IMR-90 (cell line): Measurements from ENCODE around the gene DAB1.

ENCODE experiments used
- BHLHE40 ChIP-seq: fragments of 150-350 bp; IDR thresholded peaks from 2 replicates; pipeline ENCODE4 v1.6.1; 2016; ENCODE audit warnings: mild to moderate bottlenecking, low read depth, low read length
- CEBPB ChIP-seq: IDR thresholded peaks from 2 replicates; pipeline ENCODE4 v1.6.1; 2012; ENCODE audit warnings: low read depth, low read length, improper control_type of control experiment
- CTCF ChIP-seq: conservative IDR thresholded peaks from 2 replicates; pipeline ENCODE4 v1.5.1; 2012; ENCODE audit warnings: mild to moderate bottlenecking, low read depth, low read length, improper control_type of control experiment
- FOS ChIP-seq: fragments of 150-350 bp; IDR thresholded peaks from 2 replicates; pipeline ENCODE4 v1.6.1; 2016; ENCODE audit warnings: low read depth, low read length
- MAZ ChIP-seq: IDR thresholded peaks from 2 replicates; pipeline ENCODE4 v1.6.1; 2012; ENCODE audit warnings: low read depth, mild to moderate bottlenecking, low read length, improper control_type of control experiment, moderate library complexity, borderline replicate concordance
- MXI1 ChIP-seq: IDR thresholded peaks from 2 replicates; pipeline ENCODE4 v1.6.1; 2012; ENCODE audit warnings: low read depth, mild to moderate bottlenecking, low read length, moderate library complexity, borderline replicate concordance
- NFE2L2 ChIP-seq: fragments of 150-350 bp; IDR thresholded peaks from 2 replicates; pipeline ENCODE4 v1.6.1; 2016; ENCODE audit warnings: low read depth, mild to moderate bottlenecking, low read length
- POLR2A ChIP-seq: IDR thresholded peaks from 2 replicates; pipeline ENCODE4 v1.6.1; 2012; ENCODE audit warnings: mild to moderate bottlenecking, low read depth, low read length
- RAD21 ChIP-seq: IDR thresholded peaks from 2 replicates; pipeline ENCODE4 v1.6.1; 2012; ENCODE audit warnings: low read length, improper control_type of control experiment
- RCOR1 ChIP-seq: IDR thresholded peaks from 2 replicates; pipeline ENCODE4 v1.6.1; 2012; ENCODE audit warnings: mild to moderate bottlenecking, low read length, improper control_type of control experiment; ENCODE audit not compliant: insufficient replicate concordance
- RFX5 ChIP-seq: IDR thresholded peaks from 2 replicates; pipeline ENCODE4 v1.8.0; 2012; ENCODE audit warnings: low read depth, mild to moderate bottlenecking, low read length, moderate library complexity
- USF2 ChIP-seq: fragments of 150-350 bp; IDR thresholded peaks from 2 replicates; pipeline ENCODE4 v1.6.1; 2017; ENCODE audit warnings: mild to moderate bottlenecking, antibody characterized with exemption, low read length, low read depth

- no peak for TF ChIP-seq MAZ
- no peak for TF ChIP-seq POLR2A
- no peak for TF ChIP-seq CTCF
- no peak for TF ChIP-seq BHLHE40
- TF ChIP-seq USF2: no peak
- TF ChIP-seq CEBPB: peak; percentile 61
- TF ChIP-seq RAD21: no peak
- no peak for TF ChIP-seq RFX5
- no peak for TF ChIP-seq NFE2L2
- TF ChIP-seq RCOR1: no peak
- TF ChIP-seq MXI1: no peak
- TF ChIP-seq FOS: no peak
These were observed 145.3 kb downstream of the DAB1 start for GRCh38 chr1:57278558-57278957.
